Inflammatory macrophage treated with lipopolysaccharide for 4 hours (primary cell): ENCODE results near the gene FCRL5.
"Not testable (repeated sequence)": the region's sequence is repeated elsewhere in the genome, so short reads cannot be mapped to it uniquely, and the experiment has no call there.

Source experiments
- DNase-seq: peaks from one replicate; pipeline ENCODE4 v3.0.0-alpha.2; 2020

FCRL5 gene

GRCh38 chr1:157551694-157552693 lies at the start of gene FCRL5:
Gene FCRL5 (minus strand): TSS chr1:157552515. CDS start chr1:157552362, 153 bp downstream.
- DNase-seq = no peak

- no peak for DNase-seq
Observed at GRCh38 chr1:157600236-157600635, 47.9 kb upstream of the FCRL5 start.

GRCh38 chr1:157597959-157598667 lies 45.8 kb upstream of the FCRL5 start, which contains the start of gene FCRL4:
Gene FCRL4 (minus strand): TSS chr1:157598085. CDS start chr1:157597944, 141 bp downstream.
- no peak for DNase-seq

- no peak for DNase-seq
Observed at GRCh38 chr1:157596384-157596783, 44.1 kb upstream of the FCRL5 start.

- no peak for DNase-seq
Observed at GRCh38 chr1:157595356-157595755, 43.0 kb upstream of the FCRL5 start.

- peak; percentile 32 for DNase-seq
Observed at GRCh38 chr1:157585984-157586383, 33.7 kb upstream of the FCRL5 start.

- DNase-seq = no peak
Observed at GRCh38 chr1:157584503-157584902, 32.2 kb upstream of the FCRL5 start.

- DNase-seq = no peak
Observed at GRCh38 chr1:157580828-157581210, 28.5 kb upstream of the FCRL5 start.

- peak; percentile 48 for DNase-seq
Observed at GRCh38 chr1:157580179-157580827, 28.0 kb upstream of the FCRL5 start.

GRCh38 chr1:157577420-157577819 lies 25.1 kb upstream of the FCRL5 start:
- no peak for DNase-seq

GRCh38 chr1:157575744-157576143 lies 23.4 kb upstream of the FCRL5 start:
- DNase-seq = no peak

GRCh38 chr1:157574836-157575235 lies 22.5 kb upstream of the FCRL5 start:
- DNase-seq = no peak

GRCh38 chr1:157566484-157567300 lies 14.4 kb upstream of the FCRL5 start:
- DNase-seq = peak; percentile 72

- no peak for DNase-seq
Observed at GRCh38 chr1:157562515-157562914, 10.2 kb upstream of the FCRL5 start.

GRCh38 chr1:157558119-157558518 lies 5.8 kb upstream of the FCRL5 start:
- DNase-seq = no peak

- not testable (repeated sequence) for DNase-seq
Observed at GRCh38 chr1:157548081-157548480, 4.2 kb downstream of the FCRL5 start.

GRCh38 chr1:157542676-157543075 lies 9.6 kb downstream of the FCRL5 start:
- DNase-seq = no peak

GRCh38 chr1:157540852-157541251 lies 11.5 kb downstream of the FCRL5 start:
- DNase-seq = no peak

GRCh38 chr1:157540160-157540748 lies 12.1 kb downstream of the FCRL5 start:
- DNase-seq = no peak

GRCh38 chr1:157539568-157539967 lies 12.7 kb downstream of the FCRL5 start:
- DNase-seq = no peak

GRCh38 chr1:157532569-157532968 lies 19.7 kb downstream of the FCRL5 start:
- DNase-seq = no peak
